Trophoblast cell (in vitro differentiated cells and primary cell): ENCODE measurements around the gene RAB17.

Experiments used
- DNase-seq, 2 donors: peaks; one replicate each; pipeline ENCODE4 v3.0.0-alpha.2; 2016
- H2AFZ ChIP-seq: 2 replicates; pipeline ENCODE4 v1.6.1; 2013; ENCODE audit warnings: low read length, moderate library complexity, mild to moderate bottlenecking; ENCODE audit not compliant: insufficient read depth, poor library complexity
- H2AK5ac ChIP-seq: 2 replicates; pipeline ENCODE4 v1.6.1; 2013; ENCODE audit warnings: mild to moderate bottlenecking, low read length
- H2BK120ac ChIP-seq: 2 replicates; pipeline ENCODE4 v1.6.1; 2013; ENCODE audit warnings: low read length, mild to moderate bottlenecking, moderate library complexity; ENCODE audit not compliant: insufficient read depth, poor library complexity
- H2BK12ac ChIP-seq: 2 replicates; pipeline ENCODE4 v1.6.1; 2013; ENCODE audit warnings: mild to moderate bottlenecking, low read length, moderate library complexity
- H2BK5ac ChIP-seq: 2 replicates; pipeline ENCODE4 v1.6.1; 2013; ENCODE audit warnings: low read length, low read depth, moderate library complexity, mild to moderate bottlenecking; ENCODE audit not compliant: poor library complexity
- H3K14ac ChIP-seq: 2 replicates; pipeline ENCODE4 v1.6.1; 2013; ENCODE audit warnings: mild to moderate bottlenecking, low read length
- H3K18ac ChIP-seq: 2 replicates; pipeline ENCODE4 v1.6.1; 2013; ENCODE audit warnings: mild to moderate bottlenecking, low read length
- H3K23ac ChIP-seq: 2 replicates; pipeline ENCODE4 v1.6.1; 2013; ENCODE audit warnings: low read length
- H3K27ac ChIP-seq: 2 replicates; pipeline ENCODE4 v1.5.1; 2013; ENCODE audit warnings: low read depth, mild to moderate bottlenecking, inconsistent platforms, low read length, moderate library complexity
- H3K27me3 ChIP-seq: 2 replicates; pipeline ENCODE4 v1.6.1; 2013; ENCODE audit warnings: inconsistent platforms, mild to moderate bottlenecking, low read length, moderate library complexity; ENCODE audit not compliant: insufficient read depth
- H3K36me3 ChIP-seq, 2 experiments: 1 replicate in 1 of 2; 2 replicates in 1 of 2; pipeline ENCODE4 v1.6.1; 2013; ENCODE audit warnings: low read length in 2 of 2, mild to moderate bottlenecking in 2 of 2, moderate library complexity in 1 of 2; ENCODE audit not compliant: insufficient read depth in 2 of 2, control insufficient read depth in 1 of 2
- H3K4ac ChIP-seq: 2 replicates; pipeline ENCODE4 v1.6.1; 2013; ENCODE audit warnings: low read depth, mild to moderate bottlenecking, low read length, moderate library complexity
- H3K4me1 ChIP-seq, 2 experiments: 1 replicate in 1 of 2; 2 replicates in 1 of 2; pipeline ENCODE4 v1.6.1; 2013; ENCODE audit warnings: low read length in 2 of 2, mild to moderate bottlenecking in 2 of 2, moderate library complexity in 1 of 2; ENCODE audit not compliant: insufficient read depth in 2 of 2, control insufficient read depth in 1 of 2
- H3K4me2 ChIP-seq: 2 replicates; pipeline ENCODE4 v1.6.1; 2013; ENCODE audit warnings: inconsistent platforms, mild to moderate bottlenecking, low read length, moderate library complexity
- H3K4me3 ChIP-seq: 2 replicates; pipeline ENCODE4 v1.5.1; 2013; ENCODE audit warnings: mild to moderate bottlenecking, low read depth, low read length, inconsistent platforms
- H3K79me1 ChIP-seq: one replicate; pipeline ENCODE4 v1.6.1; 2013; ENCODE audit warnings: low read length
- H3K79me2 ChIP-seq: 2 replicates; pipeline ENCODE4 v1.6.1; 2013; ENCODE audit warnings: low read length, mild to moderate bottlenecking; ENCODE audit not compliant: control insufficient read depth, insufficient read depth, poor library complexity
- H3K9ac ChIP-seq: 2 replicates; pipeline ENCODE4 v1.6.1; 2013; ENCODE audit warnings: mild to moderate bottlenecking, low read length
- H3K9me3 ChIP-seq: 2 replicates; pipeline ENCODE4 v1.6.1; 2013; ENCODE audit warnings: low read depth, mild to moderate bottlenecking, control low read depth, inconsistent platforms, low read length; ENCODE audit not compliant: insufficient read depth
- H4K12ac ChIP-seq: 2 replicates; pipeline ENCODE4 v1.6.1; 2013; ENCODE audit warnings: low read depth, mild to moderate bottlenecking, low read length, moderate library complexity
- H4K8ac ChIP-seq: 2 replicates; pipeline ENCODE4 v1.6.1; 2013; ENCODE audit warnings: low read depth, mild to moderate bottlenecking, low read length, moderate library complexity
- H4K91ac ChIP-seq: one replicate; pipeline ENCODE4 v1.6.1; 2013; ENCODE audit warnings: low read depth, mild to moderate bottlenecking, low read length, moderate library complexity
- WGBS: extraction: QIAGEN DNeasy Blood & Tissue Kit; methylation state at CpG from one replicate; pipeline ENCODE4 v1.1.7; 2013; ENCODE audit warnings: missing lambda C conversion rate; ENCODE audit not compliant: insufficient read length, insufficient coverage; ENCODE audit errors: extremely low coverage; 5-methylcytosine and 5-hydroxymethylcytosine counted together

RAB17 gene

DNA sequence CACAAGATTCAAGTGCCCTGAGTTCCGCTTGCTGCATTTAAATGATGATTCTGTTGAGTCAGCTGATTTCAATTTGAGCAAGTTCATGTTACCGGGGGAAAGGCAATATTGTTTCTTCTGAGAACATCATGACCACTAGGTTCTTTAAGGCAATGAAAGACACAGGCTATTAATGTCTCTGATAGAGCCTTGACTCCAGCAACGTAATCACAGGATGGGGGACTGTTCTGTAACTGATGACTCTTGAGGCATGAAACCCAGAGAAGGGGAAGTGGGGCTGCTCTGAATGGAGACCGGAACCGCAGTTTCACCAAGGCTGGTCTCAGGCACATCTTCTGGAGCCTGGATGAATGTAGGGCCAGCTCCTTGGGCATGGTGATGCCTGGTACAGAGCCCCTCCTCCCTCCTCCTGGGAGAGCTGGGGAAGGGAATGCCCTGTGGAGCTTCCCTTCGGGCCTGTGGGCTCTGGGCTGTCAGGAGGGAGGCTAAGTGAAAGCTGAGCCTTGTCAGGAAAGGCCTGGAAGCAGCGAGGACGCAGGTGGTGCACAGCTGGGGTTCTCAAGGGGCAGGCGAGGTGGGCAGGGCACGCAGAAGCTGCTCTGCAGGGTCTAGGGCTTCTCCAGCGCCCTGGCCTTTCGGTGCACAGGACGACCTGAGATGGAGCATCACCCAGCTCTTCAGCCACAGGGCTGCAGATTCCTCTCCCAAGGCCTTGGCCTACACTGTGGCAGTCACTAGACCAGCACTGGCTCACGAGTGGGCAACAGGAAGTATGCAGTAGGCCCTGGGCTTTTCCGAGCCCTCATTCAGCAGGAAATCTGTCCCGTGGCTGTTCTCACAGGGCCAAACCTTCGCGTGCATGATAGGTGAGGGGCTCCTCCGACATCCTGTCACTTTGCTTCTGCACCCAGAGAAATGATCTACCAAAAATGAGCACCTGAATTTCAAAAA, 60.8 kb downstream of the RAB17 start:
- Histone ChIP-seq H3K14ac (no peak overlapping the region), H2AK5ac (no peak overlapping the region), H3K4me2 (no peak overlapping the region), H3K23ac (no peak overlapping the region), H3K36me3 (no peaks in the 10 kb centered on the region), H3K4me3 (no peak overlapping the region), H2BK5ac (no peak overlapping the region), H2AFZ (no peak overlapping the region), H3K18ac (no peak overlapping the region), H4K8ac (no peak overlapping the region), H3K27ac (no peak overlapping the region), H2BK120ac (no peak overlapping the region), H3K9ac (no peak overlapping the region), H3K4me1 (peaks cover 6 to 10% of the 10 kb centered on the region in 2 experiments), H3K9me3 (no peaks in the 10 kb centered on the region), H3K79me2 (no peaks in the 10 kb centered on the region), H4K12ac (no peak overlapping the region), H3K4ac (no peak overlapping the region), H3K79me1 (no peaks in the 10 kb centered on the region), H4K91ac (no peak overlapping the region), H2BK12ac (no peak overlapping the region), H3K27me3 (no peaks in the 10 kb centered on the region)
- no peak for DNase-seq
- WGBS, result no CpG with 5 or more reads among the region's 19 CpGs

DNA sequence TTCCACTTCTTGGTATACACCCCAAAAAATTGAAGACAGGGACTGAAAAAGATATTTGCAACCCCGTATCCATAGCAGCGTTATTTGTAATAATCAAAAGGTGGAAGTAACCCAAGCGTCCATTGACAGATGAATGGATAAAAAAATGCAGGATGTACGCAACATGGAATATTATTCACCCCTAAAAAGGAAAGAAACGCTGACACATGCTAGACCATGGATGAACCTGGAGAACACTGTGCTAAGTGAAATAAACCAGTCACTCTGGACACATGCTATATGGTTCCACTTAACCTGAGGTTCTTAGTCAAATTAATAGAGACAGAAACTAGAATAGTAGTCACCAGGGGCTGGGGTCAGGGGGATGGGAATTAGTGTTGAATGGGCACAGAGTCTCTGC, 62.8 kb downstream of the RAB17 start:
- no CpG with 5 or more reads among the region's 5 CpGs for WGBS
- Histone ChIP-seq H3K79me2 (no peaks in the 10 kb centered on the region), H2BK120ac (no peak overlapping the region)

DNA sequence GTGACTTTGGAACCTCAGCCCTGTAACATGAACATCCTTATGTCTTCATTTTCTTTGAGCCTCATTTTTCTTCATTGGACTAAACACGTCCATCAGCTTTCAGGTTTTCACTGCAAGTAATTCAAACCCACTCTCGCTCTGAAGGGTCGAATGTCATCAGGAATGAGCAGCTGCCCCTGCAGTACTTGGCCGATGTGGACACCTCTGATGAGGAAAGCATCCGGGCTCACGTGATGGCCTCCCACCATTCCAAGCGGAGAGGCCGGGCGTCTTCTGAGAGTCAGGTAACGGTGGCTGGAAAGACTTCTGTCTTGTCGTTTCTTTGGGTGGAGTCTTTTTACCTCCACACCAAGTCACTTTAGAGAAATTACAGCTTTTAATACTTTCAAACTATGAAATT, 63.3 kb downstream of the RAB17 start:
- no peak overlapping the region for H3K4me3 ChIP-seq
- no peaks in the 10 kb centered on the region for H3K79me2 ChIP-seq
- H3K9me3 ChIP-seq, result no peaks in the 10 kb centered on the region
- H4K8ac ChIP-seq, result no peak overlapping the region
- H2AFZ ChIP-seq, result no peak overlapping the region
- no peak for DNase-seq
- H3K4ac ChIP-seq, result no peak overlapping the region
- no peak overlapping the region for H3K9ac ChIP-seq
- no CpG with 5 or more reads among the region's 11 CpGs for WGBS
- no peak overlapping the region for H3K4me2 ChIP-seq
- no peak overlapping the region for H3K18ac ChIP-seq
- H3K79me1 ChIP-seq, result no peaks in the 10 kb centered on the region
- no peak overlapping the region for H3K23ac ChIP-seq
- no peak overlapping the region for H2BK5ac ChIP-seq
- H3K4me1 ChIP-seq, result peaks cover 7 to 10% of the 10 kb centered on the region in 2 experiments
- no peaks in the 10 kb centered on the region for H3K36me3 ChIP-seq
- no peaks in the 10 kb centered on the region for H3K27me3 ChIP-seq
- no peak overlapping the region for H2AK5ac ChIP-seq
- H3K14ac ChIP-seq, result no peak overlapping the region
- no peak overlapping the region for H3K27ac ChIP-seq
- H2BK12ac ChIP-seq, result no peak overlapping the region
- H4K91ac ChIP-seq, result no peak overlapping the region
- H2BK120ac ChIP-seq, result no peak overlapping the region
- no peak overlapping the region for H4K12ac ChIP-seq

More for the DNA sequence above, 62.8 kb downstream of the RAB17 start:
- Histone ChIP-seq H3K14ac (no peak overlapping the region), H3K4me3 (no peak overlapping the region), H3K9ac (no peak overlapping the region), H3K4me1 (peaks cover 7 to 11% of the 10 kb centered on the region in 2 experiments), H4K91ac (no peak overlapping the region), H3K79me1 (no peaks in the 10 kb centered on the region), H4K12ac (no peak overlapping the region), H3K9me3 (no peaks in the 10 kb centered on the region), H2BK5ac (no peak overlapping the region), H2BK12ac (no peak overlapping the region), H2AFZ (no peak overlapping the region), H3K36me3 (no peaks in the 10 kb centered on the region), H3K4ac (no peak overlapping the region), H3K27me3 (no peaks in the 10 kb centered on the region), H3K27ac (no peak overlapping the region), H4K8ac (no peak overlapping the region), H2AK5ac (no peak overlapping the region), H3K18ac (no peak overlapping the region), H3K4me2 (no peak overlapping the region), H3K23ac (no peak overlapping the region)
- DNase-seq, result no peak

DNA sequence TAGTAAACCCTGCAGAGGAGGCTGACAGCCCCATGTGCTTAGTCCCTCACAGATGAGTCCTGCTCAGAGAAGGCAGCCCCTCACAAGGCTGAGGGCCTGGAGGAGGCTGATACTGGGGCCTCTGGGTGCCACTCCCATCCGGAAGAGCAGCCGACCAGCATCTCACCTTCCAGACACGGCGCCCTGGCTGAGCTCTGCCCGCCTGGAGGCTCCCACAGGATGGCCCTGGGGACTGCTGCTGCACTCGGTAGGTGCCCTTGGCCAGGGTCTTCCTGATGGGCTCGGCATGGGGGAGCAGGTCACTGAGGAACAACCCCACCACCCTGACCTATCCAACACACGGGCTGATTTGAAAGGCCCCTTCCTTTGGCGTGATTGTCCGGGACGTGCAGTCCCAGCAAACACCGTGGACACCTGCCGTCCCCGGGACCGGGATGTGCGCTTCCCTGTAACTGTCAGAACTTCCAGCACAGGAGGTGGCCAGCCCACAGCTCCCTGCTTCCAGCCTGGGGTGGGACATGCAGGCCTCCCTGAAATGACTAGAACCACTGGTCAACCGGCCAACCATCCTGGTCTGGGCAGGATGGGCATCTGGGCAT, 64.9 kb downstream of the RAB17 start:
- Histone ChIP-seq H2BK5ac (no peak overlapping the region), H3K23ac (no peak overlapping the region), H3K79me2 (no peaks in the 10 kb centered on the region), H3K27ac (no peak overlapping the region), H2BK120ac (no peak overlapping the region), H3K4me2 (no peak overlapping the region), H3K79me1 (no peaks in the 10 kb centered on the region), H3K4me3 (no peak overlapping the region), H3K4me1 (peaks cover 4 to 7% of the 10 kb centered on the region in 2 experiments), H3K36me3 (no peaks in the 10 kb centered on the region), H4K91ac (no peak overlapping the region), H3K9me3 (no peaks in the 10 kb centered on the region), H2AFZ (no peak overlapping the region), H3K9ac (no peak overlapping the region), H4K12ac (no peak overlapping the region), H2AK5ac (no peak overlapping the region), H3K14ac (no peak overlapping the region), H4K8ac (no peak overlapping the region), H2BK12ac (no peak overlapping the region), H3K27me3 (no peaks in the 10 kb centered on the region), H3K4ac (no peak overlapping the region), H3K18ac (no peak overlapping the region)
- WGBS, result no CpG with 5 or more reads among the region's 17 CpGs
- DNase-seq, result no peak
